SK-N-MC (cell line): Measurements from ENCODE around the gene PTPN21.
"Not testable (repeated sequence)": the region's sequence is repeated elsewhere in the genome, so short reads cannot be mapped to it uniquely, and the experiment has no call there.

Experiments
- DNase-seq: peaks from one replicate; pipeline ENCODE4 v3.0.0-alpha.2; 2011; ENCODE audit warnings: low read depth, low spot score
- H3K27ac ChIP-seq: fragments of 200-600 bp; sonication (generic); 2 replicates; pipeline ENCODE4 v1.5.1; 2016; ENCODE audit warnings: mixed run types
- H3K36me3 ChIP-seq: fragments of 200-600 bp; sonication (generic); 2 replicates; pipeline ENCODE4 v1.6.1; 2017; ENCODE audit warnings: antibody characterized with exemption, low read length, mixed read lengths; ENCODE audit not compliant: insufficient read depth
- H3K4me3 ChIP-seq: fragments of 200-600 bp; sonication (generic); 2 replicates; pipeline ENCODE4 v1.5.1; 2016
- H3K9ac ChIP-seq: fragments of 200-600 bp; sonication (generic); 2 replicates; pipeline ENCODE4 v1.8.0; 2017; ENCODE audit warnings: mixed run types, mixed read lengths; ENCODE audit not compliant: insufficient read length
- H3K9me3 ChIP-seq: fragments of 200-600 bp; sonication (generic); 2 replicates; pipeline ENCODE4 v1.6.1; 2017; ENCODE audit warnings: low read depth, mild to moderate bottlenecking, antibody characterized with exemption, low read length, moderate library complexity, mixed read lengths
- EZH2 ChIP-seq: fragments of 200-600 bp; sonication (generic); IDR thresholded peaks from one replicate; pipeline ENCODE4 v1.6.1; 2017; ENCODE audit warnings: antibody characterized with exemption
- FOXP2 ChIP-seq: optimal IDR thresholded peaks from 2 replicates; pipeline ENCODE3; 2011; ENCODE audit warnings: mild to moderate bottlenecking, moderate library complexity; ENCODE audit not compliant: insufficient read depth; ENCODE audit errors: extremely low read length, control extremely low read depth
- POLR2AphosphoS5 ChIP-seq: IDR thresholded peaks from 2 replicates; pipeline ENCODE4 v1.6.1; 2012; ENCODE audit warnings: mild to moderate bottlenecking, low read depth, low read length, borderline replicate concordance

Gene PTPN21

GRCh38 chr14:88547386-88547780, 7.4 kb downstream of the PTPN21 start:
- TF ChIP-seq POLR2AphosphoS5 (no peak), EZH2 (no peak), FOXP2 (no peak)
- Histone ChIP-seq H3K4me3 (no peak overlapping the region), H3K9me3 (no peaks in the 10 kb centered on the region), H3K27ac (no peak overlapping the region), H3K36me3 (no peaks in the 10 kb centered on the region), H3K9ac (no peak overlapping the region)
- no peak for DNase-seq

- no peak overlapping the region for H3K4me3 ChIP-seq
- no peak for DNase-seq
- H3K36me3 ChIP-seq: no peaks in the 10 kb centered on the region
- H3K27ac ChIP-seq: no peak overlapping the region
- H3K9me3 ChIP-seq: no peaks in the 10 kb centered on the region
- H3K9ac ChIP-seq: no peak overlapping the region
- TF ChIP-seq EZH2 (no peak), FOXP2 (no peak), POLR2AphosphoS5 (no peak)
Measured at GRCh38 chr14:88546621-88547385, 8.0 kb downstream of the PTPN21 start.

GRCh38 chr14:88545256-88545655, 9.6 kb downstream of the PTPN21 start:
- H3K36me3 ChIP-seq: no peaks in the 10 kb centered on the region
- H3K4me3 ChIP-seq: no peak overlapping the region
- TF ChIP-seq POLR2AphosphoS5: no peak
- no peak for TF ChIP-seq FOXP2
- TF ChIP-seq EZH2: no peak
- no peak overlapping the region for H3K27ac ChIP-seq
- H3K9ac ChIP-seq: no peak overlapping the region
- no peaks in the 10 kb centered on the region for H3K9me3 ChIP-seq
- DNase-seq: no peak

- Histone ChIP-seq H3K9me3 (no peaks in the 10 kb centered on the region), H3K27ac (no peak overlapping the region), H3K4me3 (no peak overlapping the region), H3K9ac (no peak overlapping the region), H3K36me3 (no peaks in the 10 kb centered on the region)
- no peak for DNase-seq
- no peak for TF ChIP-seq FOXP2
- no peak for TF ChIP-seq EZH2
- TF ChIP-seq POLR2AphosphoS5: no peak
Measured at GRCh38 chr14:88542857-88543795, 11.7 kb downstream of the PTPN21 start.

GRCh38 chr14:88541324-88541723, 13.5 kb downstream of the PTPN21 start:
- Histone ChIP-seq H3K4me3 (no peak overlapping the region), H3K9ac (no peak overlapping the region), H3K9me3 (no peaks in the 10 kb centered on the region), H3K36me3 (no peaks in the 10 kb centered on the region), H3K27ac (no peak overlapping the region)
- TF ChIP-seq EZH2 (no peak), FOXP2 (no peak), POLR2AphosphoS5 (no peak)
- no peak for DNase-seq

- Histone ChIP-seq H3K9me3 (no peaks in the 10 kb centered on the region), H3K36me3 (no peaks in the 10 kb centered on the region), H3K9ac (no peak overlapping the region), H3K27ac (no peak overlapping the region), H3K4me3 (no peak overlapping the region)
- DNase-seq: no peak
- TF ChIP-seq POLR2AphosphoS5: no peak
- TF ChIP-seq EZH2: no peak
- TF ChIP-seq FOXP2: no peak
Measured at GRCh38 chr14:88535813-88536212, 19.0 kb downstream of the PTPN21 start.

- no peak overlapping the region for H3K9ac ChIP-seq
- TF ChIP-seq POLR2AphosphoS5: no peak
- no peak for TF ChIP-seq EZH2
- no peak for TF ChIP-seq FOXP2
- no peaks in the 10 kb centered on the region for H3K9me3 ChIP-seq
- no peaks in the 10 kb centered on the region for H3K36me3 ChIP-seq
- no peak overlapping the region for H3K27ac ChIP-seq
- H3K4me3 ChIP-seq: no peak overlapping the region
- DNase-seq: no peak
Measured at GRCh38 chr14:88535149-88535548, 19.7 kb downstream of the PTPN21 start.

- TF ChIP-seq EZH2 (no peak), FOXP2 (no peak), POLR2AphosphoS5 (no peak)
- no peak for DNase-seq
- H3K36me3 ChIP-seq: no peaks in the 10 kb centered on the region
Measured at GRCh38 chr14:88533064-88533602, 21.7 kb downstream of the PTPN21 start.

GRCh38 chr14:88529889-88530288, 24.9 kb downstream of the PTPN21 start:
- not testable (repeated sequence) for H3K36me3 ChIP-seq, DNase-seq, H3K9me3 ChIP-seq, H3K27ac ChIP-seq, H3K4me3 ChIP-seq, H3K9ac ChIP-seq

More at GRCh38 chr14:88533064-88533602, 21.7 kb downstream of the PTPN21 start:
- Histone ChIP-seq H3K9ac (no peak overlapping the region), H3K27ac (no peak overlapping the region), H3K4me3 (no peak overlapping the region), H3K9me3 (no peaks in the 10 kb centered on the region)
